HG02885 (cell line): ENCODE measurements around the gene TBRG4.

ENCODE experiments used
- ATAC-seq: cut with Tn5 transposase; IDR thresholded peaks from one replicate; pipeline ENCODE4 v1.9.1; 2021; ENCODE audit warnings: mild to moderate bottlenecking; ENCODE audit not compliant: unreplicated experiment, poor library complexity

The TBRG4 gene

GRCh38 chr7:45065031-45065995 is 46.2 kb downstream of the TBRG4 start:
- no peak for ATAC-seq

- no peak for ATAC-seq
Measured at GRCh38 chr7:45064047-45064725, 47.3 kb downstream of the TBRG4 start.

GRCh38 chr7:45061806-45062425 is 49.6 kb downstream of the TBRG4 start:
- ATAC-seq: no peak

- no peak for ATAC-seq
Measured at GRCh38 chr7:45061352-45061751, 50.1 kb downstream of the TBRG4 start.

- ATAC-seq: no peak
Measured at GRCh38 chr7:45060295-45060694, 51.2 kb downstream of the TBRG4 start.

GRCh38 chr7:45057878-45058277 is 53.6 kb downstream of the TBRG4 start:
- ATAC-seq: no peak

- ATAC-seq: no peak
Measured at GRCh38 chr7:45055594-45056219, 55.8 kb downstream of the TBRG4 start.

- no peak for ATAC-seq
Measured at GRCh38 chr7:45055016-45055415, 56.5 kb downstream of the TBRG4 start.

- ATAC-seq: no peak
Measured at GRCh38 chr7:45054442-45054841, 57.1 kb downstream of the TBRG4 start.

- ATAC-seq: no peak
Measured at GRCh38 chr7:45053941-45054340, 57.6 kb downstream of the TBRG4 start.

GRCh38 chr7:45053401-45053800 is 58.1 kb downstream of the TBRG4 start:
- ATAC-seq: no peak

- no peak for ATAC-seq
Measured at GRCh38 chr7:45052011-45052410, 59.5 kb downstream of the TBRG4 start.

GRCh38 chr7:45050198-45050597 is 61.3 kb downstream of the TBRG4 start:
- no peak for ATAC-seq
